ENCODE measurements around the gene CCDC110. TPM values are rescaled to one million over a fixed set of nuclear protein-coding genes. Genes with fewer than 3 reads are reported as not detected.

CCDC110 gene
- polyA plus RNA-seq, 1 donor from 2014 or later, result 0.21 TPM

GRCh38 chr4:185506422-185506821 lies 34.9 kb upstream of the CCDC110 start:
- Histone ChIP-seq H3F3A (ENCODE audit: insufficient read depth, low read length, poor library complexity, severe bottlenecking) (no peaks in the 10 kb centered on the region), H3K9ac (ENCODE audit: low read length) (no peak overlapping the region)
- TF ChIP-seq TAF1 (IDR thresholded peaks at IDR 0.05; ENCODE audit: low read depth), result no peak
- no peak for TF ChIP-seq POLR2AphosphoS5 (IDR thresholded peaks at IDR 0.05)
- no peak for TF ChIP-seq CTCF (IDR thresholded peaks at IDR 0.05; ENCODE audit: poor library complexity, severe bottlenecking)
- TF ChIP-seq REST (IDR thresholded peaks at IDR 0.05; ENCODE audit: borderline replicate concordance), result no peak
- no peak for TF ChIP-seq MXI1 (conservative IDR thresholded peaks at IDR 0.05; ENCODE audit: poor library complexity, severe bottlenecking)
- TF ChIP-seq EZH2 (IDR thresholded peaks at IDR 0.05; ENCODE audit: borderline replicate concordance, insufficient read depth, low read length, poor library complexity, severe bottlenecking), result no peak
- TF ChIP-seq SMC3 (conservative IDR thresholded peaks at IDR 0.05; ENCODE audit: poor library complexity), result no peak

GRCh38 chr4:185504098-185505047 lies 32.8 kb upstream of the CCDC110 start:
- Histone ChIP-seq H3K4me3 (ENCODE audit: low read length) (no peak overlapping the region), H3K4me2 (ENCODE audit: low read length) (no peak overlapping the region), H3K27ac (ENCODE audit: low read length) (no peak overlapping the region)

More at GRCh38 chr4:185506422-185506821, 34.9 kb upstream of the CCDC110 start:
- no peaks in the 10 kb centered on the region for H3K79me2 ChIP-seq (replicated peaks; ENCODE audit: insufficient read depth, low read length)
- H3K4me3 ChIP-seq (ENCODE audit: low read length), result no peak overlapping the region
- no peak overlapping the region for H3K4me2 ChIP-seq (ENCODE audit: low read length)
- H4K20me1 ChIP-seq (ENCODE audit: insufficient read depth), result no peaks in the 10 kb centered on the region
- H3K9me3 ChIP-seq (ENCODE audit: low read length), result no peaks in the 10 kb centered on the region
- no peak overlapping the region for H3K27ac ChIP-seq (ENCODE audit: low read length)
- no peak overlapping the region for H2AFZ ChIP-seq (ENCODE audit: low read depth, low read length)
- H3K27me3 ChIP-seq (ENCODE audit: insufficient read depth, low read depth, low read length), result no peaks in the 10 kb centered on the region
- no peaks in the 10 kb centered on the region for H3K9me2 ChIP-seq (ENCODE audit: insufficient read depth, low read length)
- no peaks in the 10 kb centered on the region for H3K36me3 ChIP-seq (ENCODE audit: insufficient read depth, low read length)

More at GRCh38 chr4:185504098-185505047, 32.8 kb upstream of the CCDC110 start:
- Histone ChIP-seq H3K36me3 (ENCODE audit: insufficient read depth, low read length) (no peaks in the 10 kb centered on the region), H3F3A (ENCODE audit: insufficient read depth, low read length, poor library complexity, severe bottlenecking) (no peaks in the 10 kb centered on the region), H3K9me3 (ENCODE audit: low read length) (no peaks in the 10 kb centered on the region), H3K9ac (ENCODE audit: low read length) (no peak overlapping the region), H4K20me1 (ENCODE audit: insufficient read depth) (no peaks in the 10 kb centered on the region), H3K9me2 (ENCODE audit: insufficient read depth, low read length) (no peaks in the 10 kb centered on the region), H3K79me2 (replicated peaks; ENCODE audit: insufficient read depth, low read length) (no peaks in the 10 kb centered on the region), H3K27me3 (ENCODE audit: insufficient read depth, low read depth, low read length) (no peaks in the 10 kb centered on the region), H2AFZ (ENCODE audit: low read depth, low read length) (no peak overlapping the region)
- TF ChIP-seq MXI1 (conservative IDR thresholded peaks at IDR 0.05; ENCODE audit: poor library complexity, severe bottlenecking) (no peak), EP300 (conservative IDR thresholded peaks at IDR 0.05; ENCODE audit: poor library complexity, severe bottlenecking) (no peak), POLR2AphosphoS5 (IDR thresholded peaks at IDR 0.05) (no peak), CTCF (IDR thresholded peaks at IDR 0.05; ENCODE audit: poor library complexity, severe bottlenecking) (no peak), EZH2 (IDR thresholded peaks at IDR 0.05; ENCODE audit: borderline replicate concordance, insufficient read depth, low read length, poor library complexity, severe bottlenecking) (no peak), RAD21 (conservative IDR thresholded peaks at IDR 0.05) (no peak), SMC3 (conservative IDR thresholded peaks at IDR 0.05; ENCODE audit: poor library complexity) (no peak), TAF1 (IDR thresholded peaks at IDR 0.05; ENCODE audit: low read depth) (no peak), REST (IDR thresholded peaks at IDR 0.05; ENCODE audit: borderline replicate concordance) (no peak)
